Left lung (tissue), 10 donors: ENCODE measurements around the gene SLC17A8. TPM values are rescaled to one million over a fixed set of nuclear protein-coding genes. Genes with fewer than 3 reads are reported as not detected.

Experiments
- ATAC-seq: fragments of 200-7000 bp; cut with Tn5 transposase; one replicate; pipeline ENCODE4 v1.9.1; 2020; ENCODE audit warnings: moderate library complexity
- DNase-seq, 4 donors: peaks; one replicate each; pipeline ENCODE4 v3.0.0-alpha.2; 2013 to 2020
- H3K27ac ChIP-seq, 2 donors: fragments of 200-600 bp; sonication (generic) in 1 of 2; one replicate each; pipeline versions ENCODE4 v1.5.0 to v1.8.0; 2020 to 2021
- H3K27me3 ChIP-seq, 2 donors: fragments of 200-600 bp; sonication (generic) in 1 of 2; one replicate each; pipeline versions ENCODE4 v1.5.0 to v1.8.0; 2020 to 2021
- H3K36me3 ChIP-seq, 2 donors: fragments of 200-600 bp; sonication (generic) in 1 of 2; one replicate each; pipeline versions ENCODE4 v1.5.0 to v1.8.0; 2020 to 2021
- H3K4me1 ChIP-seq, 2 donors: fragments of 200-600 bp; one replicate each; pipeline ENCODE4 v1.8.0; 2021
- H3K4me3 ChIP-seq, 2 donors: fragments of 200-600 bp; sonication (generic) in 1 of 2; one replicate each; pipeline versions ENCODE4 v1.5.0 to v1.8.0; 2020 to 2021; ENCODE audit warnings: mild to moderate bottlenecking in 1 of 2
- H3K9me3 ChIP-seq, 2 donors: fragments of 200-600 bp; sonication (generic) in 1 of 2; one replicate each; pipeline versions ENCODE4 v1.5.0 to v1.8.0; 2020 to 2021
- CTCF ChIP-seq, 2 donors: fragments of 200-600 bp; sonication (generic) in 1 of 2; IDR thresholded peaks; one replicate each; pipeline versions ENCODE4 v1.5.0 to v1.8.0; 2021; ENCODE audit warnings: antibody characterized with exemption in 2 of 2
- intact Hi-C, 2 donors: fragments of 100-400 bp; cut with DNase I; formaldehyde crosslinking; loops; one replicate each; pipeline versions ENCODE4 v1.11.2 to v1.14.2; 2022
- polyA plus RNA-seq, 6 donors: library from polyadenylated mRNA; unstranded; fragments of 120-200 nt; gene quantifications; one replicate each; pipeline ENCODE4 v1.2.1, GENCODE V29; 2013; ENCODE audit not compliant: insufficient read length in 6 of 6
- total RNA-seq, 2 donors: library from RNA; stranded (reverse); fragmentation: NEBNext Ultra II Directional; extraction: Animal tissue kit (Norgen Biotek cat#: 25700); gene quantifications; one replicate each; pipeline ENCODE4 v1.2.1, GENCODE V29; 2021
- donor health status: DM: no; HTN: yes; CAD: no.
- donor health status: DM: no; HTN: no; CAD: no.

Gene SLC17A8
- total and polyA plus RNA-seq, 8 donors: 0.13 to 4.0 (median 2.8) TPM

GRCh38 chr12:100388382-100388781, 31.5 kb downstream of the SLC17A8 start:
- intact Hi-C loops: no loop called here
- H3K9me3 ChIP-seq: no peaks in the 10 kb centered on the region
- H3K4me3 ChIP-seq: no peak overlapping the region
- no peaks in the 10 kb centered on the region for H3K36me3 ChIP-seq
- no peaks in the 10 kb centered on the region for H3K27me3 ChIP-seq
- ATAC-seq: no peak
- no peak for TF ChIP-seq CTCF (IDR thresholded peaks at IDR 0.05)
- no peak overlapping the region for H3K27ac ChIP-seq
- no peak for DNase-seq
- H3K4me1 ChIP-seq: no peaks in the 10 kb centered on the region

GRCh38 chr12:100391856-100392255, 35.0 kb downstream of the SLC17A8 start:
- no peaks in the 10 kb centered on the region for H3K27me3 ChIP-seq
- H3K4me1 ChIP-seq: no peaks in the 10 kb centered on the region
- DNase-seq: no peak
- no peaks in the 10 kb centered on the region for H3K36me3 ChIP-seq
- no peak for ATAC-seq
- no peak overlapping the region for H3K4me3 ChIP-seq
- no peaks in the 10 kb centered on the region for H3K9me3 ChIP-seq
- no peak for TF ChIP-seq CTCF (IDR thresholded peaks at IDR 0.05)
- intact Hi-C loops: no loop called here
- H3K27ac ChIP-seq: no peak overlapping the region

- ATAC-seq: no peak
- intact Hi-C loops: no loop called here
- Histone ChIP-seq H3K9me3 (no peaks in the 10 kb centered on the region), H3K36me3 (no peaks in the 10 kb centered on the region), H3K27ac (no peak overlapping the region), H3K4me3 (no peak overlapping the region), H3K27me3 (no peaks in the 10 kb centered on the region), H3K4me1 (no peaks in the 10 kb centered on the region)
- DNase-seq: no peak
- no peak for TF ChIP-seq CTCF (IDR thresholded peaks at IDR 0.05)
Observed at GRCh38 chr12:100393200-100393599, 36.3 kb downstream of the SLC17A8 start.

- ATAC-seq: no peak
- Histone ChIP-seq H3K27ac (no peak overlapping the region), H3K36me3 (no peaks in the 10 kb centered on the region), H3K9me3 (no peaks in the 10 kb centered on the region), H3K4me1 (no peaks in the 10 kb centered on the region), H3K27me3 (no peaks in the 10 kb centered on the region), H3K4me3 (no peak overlapping the region)
- intact Hi-C loops: no loop called here
- no peak for DNase-seq
- TF ChIP-seq CTCF (IDR thresholded peaks at IDR 0.05): no peak
Observed at GRCh38 chr12:100395811-100396210, 38.9 kb downstream of the SLC17A8 start.

- Histone ChIP-seq H3K9me3 (no peaks in the 10 kb centered on the region), H3K4me3 (no peak overlapping the region), H3K27me3 (no peaks in the 10 kb centered on the region), H3K36me3 (no peaks in the 10 kb centered on the region), H3K4me1 (no peaks in the 10 kb centered on the region), H3K27ac (no peak overlapping the region)
- intact Hi-C loops: no loop called here
- TF ChIP-seq CTCF (IDR thresholded peaks at IDR 0.05): no peak
- DNase-seq (no peak), ATAC-seq (no peak)
Observed at GRCh38 chr12:100398307-100398706, 41.4 kb downstream of the SLC17A8 start.
